GM12878 (cell line): ENCODE results near the gene LRP5. TPM values are rescaled to one million over a fixed set of nuclear protein-coding genes. Genes with fewer than 3 reads are reported as not detected.

Experiments used
- ATAC-seq: fragments of 200-7000 bp; cut with Tn5 transposase; 3 replicates; pipeline ENCODE4 v1.9.1; 2020; ENCODE audit warnings: mild to moderate bottlenecking, moderate library complexity
- BruUV-seq: library from RNA; stranded (reverse); fragments of 400-500 nt; replicated peaks from 2 replicates; lab custom pipeline; 2021; lab: Mats Ljungman, UMichigan
- CTCF ChIA-PET: fragments of 300-600 bp; sonication (Branson Sonifier 250); formaldehyde crosslinking; extraction: SDS; loops from one replicate; lab custom pipeline; 2021; ENCODE audit warnings: inconsistent platforms; lab: Yijun Ruan, JAX
- POLR2A ChIA-PET: fragments of 350-600 bp; formaldehyde crosslinking; extraction: SDS; loops from one replicate; lab custom pipeline; 2021; ENCODE audit warnings: inconsistent platforms; lab: Charles Lee
- RAD21 ChIA-PET: fragments of 300-600 bp; sonication (Branson Sonifier 250); formaldehyde crosslinking; loops from one replicate; lab custom pipeline; 2023; ENCODE audit warnings: antibody characterized with exemption; ENCODE audit not compliant: unreplicated experiment; lab: Charles Lee
- SMC1A ChIA-PET: fragments of 300-600 bp; sonication (Branson Sonifier 250); formaldehyde crosslinking; loops from one replicate; lab custom pipeline; 2023; ENCODE audit not compliant: unreplicated experiment, uncharacterized antibody; lab: Charles Lee
- DNase-seq: peaks from one replicate; pipeline ENCODE4 v3.0.0-alpha.2; 2011; ENCODE audit warnings: low read depth, low spot score
- FAIRE-seq: peaks from 3 replicates; lab custom pipeline; 2011; peaks lifted over from hg19 to GRCh38; lab: Jason Lieb, UNC
- H2AFZ ChIP-seq: 2 replicates; pipeline ENCODE4 v1.6.0; 2011; ENCODE audit warnings: low read depth, low read length, control low read depth; ENCODE audit not compliant: control insufficient read depth
- H3K27ac ChIP-seq: 2 replicates; pipeline ENCODE4 v1.5.1; 2011; ENCODE audit warnings: control low read depth; ENCODE audit not compliant: control insufficient read depth, insufficient read depth
- H3K27me3 ChIP-seq, 2 experiments: replicated peaks in 1 of 2; 2 replicates each; pipeline versions ENCODE4 v1.6.0 to v1.6.1; 2011; ENCODE audit warnings: low read length in 1 of 2; ENCODE audit not compliant: control insufficient read depth in 2 of 2, insufficient read depth in 2 of 2
- H3K36me3 ChIP-seq, 2 experiments: 2 replicates each; pipeline ENCODE4 v1.5.1; 2011; ENCODE audit warnings: low read length in 1 of 2; ENCODE audit not compliant: control insufficient read depth in 2 of 2, insufficient read depth in 2 of 2
- H3K4me1 ChIP-seq: 2 replicates; pipeline ENCODE4 v1.6.1; 2011; ENCODE audit warnings: mild to moderate bottlenecking, low read length, moderate library complexity, mixed read lengths; ENCODE audit not compliant: control insufficient read depth, insufficient read depth
- H3K4me2 ChIP-seq: 2 replicates; pipeline ENCODE4 v1.6.0; 2011; ENCODE audit warnings: control low read depth; ENCODE audit not compliant: control insufficient read depth, insufficient read depth
- H3K4me3 ChIP-seq: fragments of 200-600 bp; sonication (generic); 2 replicates; pipeline ENCODE4 v1.5.1; 2016
- H3K79me2 ChIP-seq: 2 replicates; pipeline ENCODE4 v1.6.0; 2011; ENCODE audit warnings: low read length; ENCODE audit not compliant: control insufficient read depth, insufficient read depth
- H3K9ac ChIP-seq: 2 replicates; pipeline ENCODE4 v1.8.0; 2011; ENCODE audit warnings: low read length, control low read depth, mixed read lengths; ENCODE audit not compliant: control insufficient read depth, insufficient read depth
- H3K9me3 ChIP-seq: replicated peaks from 3 replicates; pipeline ENCODE4 v1.5.1; 2011; ENCODE audit warnings: mild to moderate bottlenecking, low read length; ENCODE audit not compliant: control insufficient read depth, insufficient read depth
- H4K20me1 ChIP-seq: 2 replicates; pipeline ENCODE4 v1.6.0; 2011; ENCODE audit not compliant: control insufficient read depth, insufficient read depth
- ATF7 ChIP-seq: fragments of 450-650 bp; IDR thresholded peaks from 2 replicates; pipeline ENCODE4 v1.6.1; 2016; ENCODE audit warnings: low read depth, mild to moderate bottlenecking
- BCL11A ChIP-seq: IDR thresholded peaks from 2 replicates; pipeline ENCODE4 v1.6.1; 2011; ENCODE audit warnings: low read depth, low read length
- CBX3 ChIP-seq: fragments of 200-600 bp; sonication (generic); IDR thresholded peaks from 2 replicates; pipeline ENCODE4 v1.6.1; 2016; ENCODE audit warnings: low read depth, borderline replicate concordance
- KAT2A ChIP-seq: conservative IDR thresholded peaks from 2 replicates; pipeline ENCODE4 v1.6.1; 2011; ENCODE audit warnings: low read depth, low read length; ENCODE audit not compliant: control insufficient read depth
- NFIC ChIP-seq: IDR thresholded peaks from 2 replicates; pipeline ENCODE4 v1.6.1; 2012; ENCODE audit warnings: low read depth, mild to moderate bottlenecking, inconsistent platforms, low read length, moderate library complexity
- SIN3A ChIP-seq: IDR thresholded peaks from 2 replicates; pipeline ENCODE4 v1.6.1; 2012; ENCODE audit warnings: low read depth, low read length, improper control_type of control experiment
- STAT3 ChIP-seq: IDR thresholded peaks from 2 replicates; pipeline ENCODE4 v1.6.1; 2011; ENCODE audit warnings: low read depth, low read length, improper control_type of control experiment
- TCF12 ChIP-seq: IDR thresholded peaks from 2 replicates; pipeline ENCODE4 v1.6.1; 2011; ENCODE audit warnings: low read depth, mild to moderate bottlenecking, low read length
- TCF3 ChIP-seq: IDR thresholded peaks from 2 replicates; pipeline ENCODE4 v1.6.1; 2012; ENCODE audit warnings: low read depth, mild to moderate bottlenecking, low read length, borderline replicate concordance; ENCODE audit not compliant: insufficient read depth
- ZBTB4 ChIP-seq: fragments of 450-650 bp; formaldehyde crosslinking; IDR thresholded peaks from 2 replicates; pipeline ENCODE4 v1.4.0; 2022; ENCODE audit warnings: mild to moderate bottlenecking, moderate library complexity
- WGBS: methylation state at CpG from one replicate; pipeline ENCODE4 v1.1.6; 2016; ENCODE audit warnings: low lambda C conversion rate; ENCODE audit not compliant: insufficient replicate concordance, insufficient coverage; ENCODE audit errors: missing lambda C conversion rate; 5-methylcytosine and 5-hydroxymethylcytosine counted together
- in situ Hi-C: fragments of 300-500 bp; cut with MboI; formaldehyde crosslinking; loops from 9 replicates; pipeline ENCODE4 v1.14.3; 2018; ENCODE audit warnings: mixed read lengths
- intact Hi-C: fragments of 100-400 bp; cut with micrococcal nuclease; formaldehyde crosslinking; loops from one replicate; pipeline ENCODE4 v1.14.2; 2022; ENCODE audit not compliant: unreplicated experiment
- polyA plus RNA-seq, 11 experiments: library from polyadenylated mRNA; depleted of rRNA in 4 of 11; unstranded in 6 of 11; stranded (reverse) in 5 of 11; fragments of >200 nt; fragmentation: Nextera tagmentation in 4 of 11; fragmentation: Illumina TruSeq in 1 of 11; extraction: Ambion mirVana in 4 of 11; extraction: Trizol in 1 of 11; gene quantifications; 1 replicate in 1 of 11; 2 replicates in 10 of 11; pipeline versions ENCODE4 v1.2.1 to v1.2.3, GENCODE V29; 2011 to 2016; ENCODE audit warnings: inconsistent platforms in 2 of 11, missing spikeins in 2 of 11, low read depth in 1 of 11
- total RNA-seq, 4 experiments: library from RNA; depleted of rRNA in 3 of 4; stranded (reverse); fragments of >200 nt in 3 of 4; fragmentation: Illumina TruSeq in 1 of 4; extraction: Trizol in 1 of 4; gene quantifications; 2 replicates each; pipeline versions ENCODE4 v1.2.1 to v1.2.3, GENCODE V29; 2013 to 2021
- TF ChIP-seq, protein P1 (sequence below): fragments of 450-650 bp; formaldehyde crosslinking; IDR thresholded peaks from 2 replicates; pipeline ENCODE4 v1.4.0; 2020; ENCODE audit warnings: mild to moderate bottlenecking, moderate library complexity
- TF ChIP-seq, protein P2 (sequence below): IDR thresholded peaks from 2 replicates; pipeline ENCODE4 v1.6.1; 2012; ENCODE audit warnings: low read depth, low read length, improper control_type of control experiment

Gene LRP5
- total and polyA plus RNA-seq, 10 of the 15 experiments (the other 5 are each of a cell fraction or from before 2014, with no cell fraction given), result 0.37 to 34.0 (median 6.6) TPM

DNA sequence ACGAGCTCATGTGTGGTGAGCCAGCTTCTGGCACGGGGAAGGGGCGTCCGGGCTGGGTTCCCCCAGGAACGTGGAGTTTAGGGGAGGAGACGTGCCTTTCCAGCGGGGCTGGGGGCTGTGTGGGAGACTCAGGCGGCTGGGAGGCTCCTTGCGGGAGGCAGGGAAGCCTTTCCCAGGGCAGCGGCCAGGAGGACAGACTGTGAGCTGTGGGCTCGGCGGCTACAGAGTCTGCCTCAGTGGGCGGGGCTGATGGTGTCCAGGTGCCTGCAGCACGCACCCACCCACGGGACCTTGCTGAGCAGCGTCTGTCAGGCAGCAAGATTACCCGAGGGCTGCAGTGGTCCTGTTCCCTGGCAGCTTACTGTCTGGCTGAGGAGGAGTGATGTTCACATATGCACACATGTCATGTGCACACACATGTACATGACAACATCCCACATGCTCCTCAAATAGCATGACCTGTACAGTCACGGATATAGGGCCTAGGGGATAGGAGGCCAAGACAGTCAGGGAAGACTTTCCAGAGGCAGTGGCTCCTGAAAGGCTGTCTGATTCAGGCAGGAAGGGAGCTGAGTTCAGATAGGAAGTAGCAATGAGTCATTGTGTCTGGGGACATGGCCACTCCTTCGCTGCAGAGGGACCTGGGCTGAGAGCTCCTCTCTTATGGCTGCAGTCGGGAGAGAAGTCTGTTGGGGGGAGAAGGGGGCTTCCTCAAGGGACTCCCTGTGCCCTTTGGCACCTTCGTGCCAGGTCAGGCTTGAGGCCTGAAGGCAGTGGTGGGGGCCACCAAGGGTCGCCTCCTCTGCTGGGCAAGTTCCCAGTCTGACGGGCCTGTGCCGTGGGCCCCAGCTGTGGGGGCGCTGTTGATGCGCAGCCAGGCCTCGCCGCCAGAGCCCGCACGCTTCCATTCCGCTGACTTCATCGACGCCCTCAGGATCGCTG, 124.9 kb downstream of the LRP5 start (continued):
- no peak for TF ChIP-seq ATF7
- no peak for TF ChIP-seq NFIC
- TF ChIP-seq, protein P1, sequence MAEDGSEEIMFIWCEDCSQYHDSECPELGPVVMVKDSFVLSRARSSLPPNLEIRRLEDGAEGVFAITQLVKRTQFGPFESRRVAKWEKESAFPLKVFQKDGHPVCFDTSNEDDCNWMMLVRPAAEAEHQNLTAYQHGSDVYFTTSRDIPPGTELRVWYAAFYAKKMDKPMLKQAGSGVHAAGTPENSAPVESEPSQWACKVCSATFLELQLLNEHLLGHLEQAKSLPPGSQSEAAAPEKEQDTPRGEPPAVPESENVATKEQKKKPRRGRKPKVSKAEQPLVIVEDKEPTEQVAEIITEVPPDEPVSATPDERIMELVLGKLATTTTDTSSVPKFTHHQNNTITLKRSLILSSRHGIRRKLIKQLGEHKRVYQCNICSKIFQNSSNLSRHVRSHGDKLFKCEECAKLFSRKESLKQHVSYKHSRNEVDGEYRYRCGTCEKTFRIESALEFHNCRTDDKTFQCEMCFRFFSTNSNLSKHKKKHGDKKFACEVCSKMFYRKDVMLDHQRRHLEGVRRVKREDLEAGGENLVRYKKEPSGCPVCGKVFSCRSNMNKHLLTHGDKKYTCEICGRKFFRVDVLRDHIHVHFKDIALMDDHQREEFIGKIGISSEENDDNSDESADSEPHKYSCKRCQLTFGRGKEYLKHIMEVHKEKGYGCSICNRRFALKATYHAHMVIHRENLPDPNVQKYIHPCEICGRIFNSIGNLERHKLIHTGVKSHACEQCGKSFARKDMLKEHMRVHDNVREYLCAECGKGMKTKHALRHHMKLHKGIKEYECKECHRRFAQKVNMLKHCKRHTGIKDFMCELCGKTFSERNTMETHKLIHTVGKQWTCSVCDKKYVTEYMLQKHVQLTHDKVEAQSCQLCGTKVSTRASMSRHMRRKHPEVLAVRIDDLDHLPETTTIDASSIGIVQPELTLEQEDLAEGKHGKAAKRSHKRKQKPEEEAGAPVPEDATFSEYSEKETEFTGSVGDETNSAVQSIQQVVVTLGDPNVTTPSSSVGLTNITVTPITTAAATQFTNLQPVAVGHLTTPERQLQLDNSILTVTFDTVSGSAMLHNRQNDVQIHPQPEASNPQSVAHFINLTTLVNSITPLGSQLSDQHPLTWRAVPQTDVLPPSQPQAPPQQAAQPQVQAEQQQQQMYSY (CRISPR knock-in tag), result no peak
- TF ChIP-seq TCF12, result no peak
- no peak for TF ChIP-seq STAT3

- intact Hi-C loops, result no loop called here
- DNase-seq (no peak), FAIRE-seq (no peak), ATAC-seq (no peak)
- Histone ChIP-seq H3K9me3 (no peaks in the 10 kb centered on the region), H3K79me2 (no peaks in the 10 kb centered on the region), H3K4me2 (no peak overlapping the region), H3K27ac (no peak overlapping the region), H3K9ac (no peak overlapping the region), H3K4me3 (no peak overlapping the region), H2AFZ (no peak overlapping the region), H3K36me3 (peaks cover 0 to 14% of the 10 kb centered on the region in 2 experiments; a peak in 3 of 4 replicates), H3K4me1 (peaks cover 5% of the 10 kb centered on the region; the same call in 1 of the 2 replicates), H3K27me3 (no peaks in the 10 kb centered on the region), H4K20me1 (no peaks in the 10 kb centered on the region)
- RAD21 ChIA-PET, result no interaction called here
- BruUV-seq, result no TSS peak
- whole genome bisulfite sequencing, result 85% methylated on average over 31 of the region's 34 CpGs
- CTCF ChIA-PET, result no interaction called here
- in situ Hi-C loops, result no loop called here
- POLR2A ChIA-PET, result no interaction called here
- SMC1A ChIA-PET, result no interaction called here
- TF ChIP-seq KAT2A, result no peak
- no peak for TF ChIP-seq TCF3
- no peak for TF ChIP-seq ZBTB4 (CRISPR knock-in tag)
- TF ChIP-seq CBX3, result no peak
- TF ChIP-seq BCL11A, result no peak
- TF ChIP-seq, protein P2, sequence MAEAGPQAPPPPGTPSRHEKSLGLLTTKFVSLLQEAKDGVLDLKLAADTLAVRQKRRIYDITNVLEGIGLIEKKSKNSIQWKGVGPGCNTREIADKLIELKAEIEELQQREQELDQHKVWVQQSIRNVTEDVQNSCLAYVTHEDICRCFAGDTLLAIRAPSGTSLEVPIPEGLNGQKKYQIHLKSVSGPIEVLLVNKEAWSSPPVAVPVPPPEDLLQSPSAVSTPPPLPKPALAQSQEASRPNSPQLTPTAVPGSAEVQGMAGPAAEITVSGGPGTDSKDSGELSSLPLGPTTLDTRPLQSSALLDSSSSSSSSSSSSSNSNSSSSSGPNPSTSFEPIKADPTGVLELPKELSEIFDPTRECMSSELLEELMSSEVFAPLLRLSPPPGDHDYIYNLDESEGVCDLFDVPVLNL, result no peak
- no peak for TF ChIP-seq SIN3A
These were observed 125.7 kb downstream of the LRP5 start for GRCh38 chr11:68437927-68438657.
